ENCODE data around the gene ABCG4. TPM values are rescaled to one million over a fixed set of nuclear protein-coding genes. Genes with fewer than 3 reads are reported as not detected.

Gene ABCG4
- total and polyA plus RNA-seq, 9 of the 15 experiments (the other 6 are each of a cell fraction or from before 2014, with no cell fraction given) = 0.03 to 0.11 (median 0.07) TPM; not detected in 4

- TF ChIP-seq SMAD4 (CRISPR knock-in tag; conservative IDR thresholded peaks at IDR 0.05) = peak; percentile 72
- no peak for TF ChIP-seq POLR2AphosphoS2 (IDR thresholded peaks at IDR 0.05; ENCODE audit: low read length)
- TF ChIP-seq ZKSCAN1 (IDR thresholded peaks at IDR 0.05; ENCODE audit: low read depth, low read length) = no peak
- TF ChIP-seq ADNP (tag; IDR thresholded peaks at IDR 0.05) = no peak
- TF ChIP-seq, protein P1, sequence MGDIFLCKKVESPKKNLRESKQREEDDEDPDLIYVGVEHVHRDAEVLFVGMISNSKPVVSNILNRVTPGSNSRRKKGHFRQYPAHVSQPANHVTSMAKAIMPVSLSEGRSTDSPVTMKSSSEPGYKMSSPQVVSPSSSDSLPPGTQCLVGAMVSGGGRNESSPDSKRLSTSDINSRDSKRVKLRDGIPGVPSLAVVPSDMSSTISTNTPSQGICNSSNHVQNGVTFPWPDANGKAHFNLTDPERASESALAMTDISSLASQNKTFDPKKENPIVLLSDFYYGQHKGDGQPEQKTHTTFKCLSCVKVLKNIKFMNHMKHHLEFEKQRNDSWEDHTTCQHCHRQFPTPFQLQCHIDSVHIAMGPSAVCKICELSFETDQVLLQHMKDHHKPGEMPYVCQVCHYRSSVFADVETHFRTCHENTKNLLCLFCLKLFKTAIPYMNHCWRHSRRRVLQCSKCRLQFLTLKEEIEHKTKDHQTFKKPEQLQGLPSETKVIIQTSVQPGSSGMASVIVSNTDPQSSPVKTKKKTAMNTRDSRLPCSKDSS (IDR thresholded peaks at IDR 0.05; ENCODE audit: low read depth, partially characterized antibody) = no peak
- TF ChIP-seq POLR3G (IDR thresholded peaks at IDR 0.05; ENCODE audit: extremely low read depth, insufficient read length, insufficient replicate concordance) = no peak
- no peak for TF ChIP-seq SREBF1 (IDR thresholded peaks at IDR 0.05; ENCODE audit: borderline replicate concordance, low read depth, low read length)
- no peak for TF ChIP-seq HDAC3 (IDR thresholded peaks at IDR 0.05; ENCODE audit: borderline replicate concordance, partially characterized antibody)
- TF ChIP-seq POLR3A (IDR thresholded peaks at IDR 0.05; ENCODE audit: borderline replicate concordance, extremely low read depth, insufficient read depth, insufficient read length) = no peak
- no peak for TF ChIP-seq ZNF589 (CRISPR knock-in tag; IDR thresholded peaks at IDR 0.05; ENCODE audit: low read depth)
- TF ChIP-seq, protein P2, sequence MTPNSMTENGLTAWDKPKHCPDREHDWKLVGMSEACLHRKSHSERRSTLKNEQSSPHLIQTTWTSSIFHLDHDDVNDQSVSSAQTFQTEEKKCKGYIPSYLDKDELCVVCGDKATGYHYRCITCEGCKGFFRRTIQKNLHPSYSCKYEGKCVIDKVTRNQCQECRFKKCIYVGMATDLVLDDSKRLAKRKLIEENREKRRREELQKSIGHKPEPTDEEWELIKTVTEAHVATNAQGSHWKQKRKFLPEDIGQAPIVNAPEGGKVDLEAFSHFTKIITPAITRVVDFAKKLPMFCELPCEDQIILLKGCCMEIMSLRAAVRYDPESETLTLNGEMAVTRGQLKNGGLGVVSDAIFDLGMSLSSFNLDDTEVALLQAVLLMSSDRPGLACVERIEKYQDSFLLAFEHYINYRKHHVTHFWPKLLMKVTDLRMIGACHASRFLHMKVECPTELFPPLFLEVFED (CRISPR knock-in tag; conservative IDR thresholded peaks at IDR 0.05) = peak; percentile 73; the same call in 1 of the 2 replicates
- TF ChIP-seq, protein P3, sequence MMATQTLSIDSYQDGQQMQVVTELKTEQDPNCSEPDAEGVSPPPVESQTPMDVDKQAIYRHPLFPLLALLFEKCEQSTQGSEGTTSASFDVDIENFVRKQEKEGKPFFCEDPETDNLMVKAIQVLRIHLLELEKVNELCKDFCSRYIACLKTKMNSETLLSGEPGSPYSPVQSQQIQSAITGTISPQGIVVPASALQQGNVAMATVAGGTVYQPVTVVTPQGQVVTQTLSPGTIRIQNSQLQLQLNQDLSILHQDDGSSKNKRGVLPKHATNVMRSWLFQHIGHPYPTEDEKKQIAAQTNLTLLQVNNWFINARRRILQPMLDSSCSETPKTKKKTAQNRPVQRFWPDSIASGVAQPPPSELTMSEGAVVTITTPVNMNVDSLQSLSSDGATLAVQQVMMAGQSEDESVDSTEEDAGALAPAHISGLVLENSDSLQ (IDR thresholded peaks at IDR 0.05) = peak; percentile 72
- TF ChIP-seq, protein P4, sequence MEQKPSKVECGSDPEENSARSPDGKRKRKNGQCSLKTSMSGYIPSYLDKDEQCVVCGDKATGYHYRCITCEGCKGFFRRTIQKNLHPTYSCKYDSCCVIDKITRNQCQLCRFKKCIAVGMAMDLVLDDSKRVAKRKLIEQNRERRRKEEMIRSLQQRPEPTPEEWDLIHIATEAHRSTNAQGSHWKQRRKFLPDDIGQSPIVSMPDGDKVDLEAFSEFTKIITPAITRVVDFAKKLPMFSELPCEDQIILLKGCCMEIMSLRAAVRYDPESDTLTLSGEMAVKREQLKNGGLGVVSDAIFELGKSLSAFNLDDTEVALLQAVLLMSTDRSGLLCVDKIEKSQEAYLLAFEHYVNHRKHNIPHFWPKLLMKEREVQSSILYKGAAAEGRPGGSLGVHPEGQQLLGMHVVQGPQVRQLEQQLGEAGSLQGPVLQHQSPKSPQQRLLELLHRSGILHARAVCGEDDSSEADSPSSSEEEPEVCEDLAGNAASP (IDR thresholded peaks at IDR 0.05) = no peak
- no peak for TF ChIP-seq EZH2 (IDR thresholded peaks at IDR 0.05; ENCODE audit: borderline replicate concordance, low read depth, low read length)
- no peak for TF ChIP-seq DLX4 (CRISPR knock-in tag; IDR thresholded peaks at IDR 0.05)
- no peak for TF ChIP-seq HNRNPL (IDR thresholded peaks at IDR 0.05; ENCODE audit: low read depth, low read length)
- no peak for TF ChIP-seq CCNT2 (IDR thresholded peaks at IDR 0.05; ENCODE audit: borderline replicate concordance, extremely low read depth, insufficient read length, low read depth, low read length)
- no peak for TF ChIP-seq ZKSCAN3 (CRISPR knock-in tag; IDR thresholded peaks at IDR 0.05)
- TF ChIP-seq HDAC8 (tag; IDR thresholded peaks at IDR 0.05) = peak; percentile 53; the same call in 1 of the 2 replicates
- no peak for TF ChIP-seq CEBPG (CRISPR knock-in tag; IDR thresholded peaks at IDR 0.05)
- TF ChIP-seq CEBPG (tag; conservative IDR thresholded peaks at IDR 0.05 in 1 of 2, IDR thresholded peaks at IDR 0.05 in 1 of 2) = no peak
- TF ChIP-seq HNRNPK (IDR thresholded peaks at IDR 0.05; ENCODE audit: low read depth, low read length, poor library complexity, severe bottlenecking) = no peak
Measured at GRCh38 chr11:119101759-119102423, 47.0 kb upstream of the ABCG4 start, which contains the start of gene DPAGT1 (continued).
